HepG2 (cell line): ENCODE results near the gene STS. TPM values are rescaled to one million over a fixed set of nuclear protein-coding genes. Genes with fewer than 3 reads are reported as not detected.

Experiments
- TERF1 ChIP-seq: sonication (generic); formaldehyde crosslinking; IDR thresholded peaks from 2 replicates; pipeline ENCODE4 v1.8.0; 2022; ENCODE audit warnings: mild to moderate bottlenecking, missing genetic modification reagents, moderate library complexity
- microRNA-seq: library from miRNA; unstranded; fragments of <30 nt; microRNA quantifications from one replicate; pipeline ENCODE4, GENCODE V29; 2020
- polyA plus RNA-seq, 8 experiments: library from polyadenylated mRNA; depleted of rRNA in 3 of 8; stranded (reverse) in 7 of 8; unstranded in 1 of 8; fragments of >200 nt; fragmentation: Illumina TruSeq in 4 of 8; extraction: Trizol in 4 of 8; gene quantifications; 2 replicates each; pipeline versions ENCODE4 v1.2.1 to v1.2.3, GENCODE V29; 2011 to 2016; ENCODE audit warnings: low read depth in 4 of 8, missing spikeins in 1 of 8, mixed read lengths in 1 of 8; ENCODE audit not compliant: insufficient read depth in 1 of 8
- small RNA-seq, 3 experiments: library from RNA; depleted of rRNA; stranded (forward); fragments of <200 nt; gene quantifications; one replicate each; pipeline ENCODE3, GENCODE V24; 2012; ENCODE audit warnings: low read depth in 2 of 3, low replicate concordance in 1 of 3; ENCODE audit not compliant: insufficient read length in 3 of 3, insufficient read depth in 2 of 3
- total RNA-seq, 5 experiments: library from RNA; depleted of rRNA; stranded (reverse); fragments of >200 nt; fragmentation: Illumina TruSeq; extraction: Trizol; gene quantifications; 2 replicates each; pipeline ENCODE4 v1.2.3, GENCODE V29; 2016; ENCODE audit warnings: low read depth in 1 of 5

STS gene
- total and polyA plus RNA-seq, 2 of the 13 experiments (the other 11 are each of a cell fraction or from before 2014, with no cell fraction given): 0.87 to 1.5 TPM

- no peak for TF ChIP-seq TERF1 (CRISPR knock-in tag)
These were observed 47.1 kb downstream of the STS start (continued) for GRCh38 chrX:7194606-7195005.

Small RNA genes lying within 50 kb of the gene (microRNA-seq; reads per million reads assigned to microRNA genes)
- not detected for gene MIR4767

Small RNA genes lying within 50 kb of the gene (small RNA-seq; reads per million reads assigned to genes)
- 0 reads per million in 3 experiments for gene MIR4767

Other genes with a start within 250 kb of the STS start
- gene PUDP, start 441 bp downstream of the STS start, total RNA-seq (2016; rRNA removed; fragmentation: Illumina TruSeq; extraction: Trizol): 7.5 and 16.3 TPM in 2 replicates
- 17.7 and 23.5 TPM in 2 replicates for gene PUDP, start 441 bp downstream of the STS start, polyA plus RNA-seq (2011; rRNA removed)